ENCODE measurements around the gene NR1D2. TPM values are rescaled to one million over a fixed set of nuclear protein-coding genes. Genes with fewer than 3 reads are reported as not detected.

Gene NR1D2
- total and polyA plus RNA-seq, 2 experiments from 2014 or later = 6.6 to 20.7 TPM

- H3K4me2 ChIP-seq = no peak overlapping the region
- no peaks in the 10 kb centered on the region for H3K9me3 Mint-ChIP-seq
- H3K4me3 ChIP-seq = no peak overlapping the region
- H3K4me3 Mint-ChIP-seq = no peak overlapping the region
- H3K4me1 ChIP-seq (ENCODE audit: insufficient read depth) = peaks cover 9% of the 10 kb centered on the region; the same call in 1 of the 2 replicates
- peaks cover 7% of the 10 kb centered on the region; the same call in 2 of the 3 replicates for H3K4me1 Mint-ChIP-seq
- no peak overlapping the region for H3K27ac Mint-ChIP-seq
- no peaks in the 10 kb centered on the region for H3K36me3 ChIP-seq (ENCODE audit: insufficient read depth)
- peaks cover 4% of the 10 kb centered on the region for H3K27me3 Mint-ChIP-seq (ENCODE audit: insufficient read depth, low read depth, poor library complexity)
- TF ChIP-seq ETS1 (IDR thresholded peaks at IDR 0.05) = no peak
- TF ChIP-seq ZNF462 (CRISPR knock-in tag; IDR thresholded peaks at IDR 0.05) = no peak
- no peak for TF ChIP-seq CREB1 (CRISPR knock-in tag; IDR thresholded peaks at IDR 0.05; ENCODE audit: low read depth)
- no peak for TF ChIP-seq NANOG (IDR thresholded peaks at IDR 0.05; ENCODE audit: borderline replicate concordance)
- no peak for TF ChIP-seq CTCF (conservative IDR thresholded peaks at IDR 0.05; ENCODE audit: low read depth in 2 of 2)
- no peak for TF ChIP-seq REST (IDR thresholded peaks at IDR 0.05; ENCODE audit: unreplicated experiment)
- TF ChIP-seq ZNF331 (CRISPR knock-in tag; IDR thresholded peaks at IDR 0.05; ENCODE audit: low read depth) = no peak
- no peak for TF ChIP-seq POLR2AphosphoS5 (IDR thresholded peaks at IDR 0.05; ENCODE audit: low read depth)
- TF ChIP-seq STAT1 (IDR thresholded peaks at IDR 0.05; ENCODE audit: unreplicated experiment) = no peak
- no peak for TF ChIP-seq EZH2 (IDR thresholded peaks at IDR 0.05; ENCODE audit: low read depth, unreplicated experiment)
- TF ChIP-seq ZNF114 (CRISPR knock-in tag; IDR thresholded peaks at IDR 0.05) = no peak
- no peak for TF ChIP-seq EZH2phosphoT487 (IDR thresholded peaks at IDR 0.05; ENCODE audit: unreplicated experiment)
- no peak for TF ChIP-seq JUNB (IDR thresholded peaks at IDR 0.05; ENCODE audit: unreplicated experiment)
- H2AFZ ChIP-seq = no peak overlapping the region
- DNase-seq (ENCODE audit: low spot score) (no peak), ATAC-seq (no peak)
- no peaks in the 10 kb centered on the region; the same call in 2 of the 3 replicates for H3K36me3 Mint-ChIP-seq (ENCODE audit: low read depth)
- H3F3A ChIP-seq (replicated peaks; ENCODE audit: low read depth) = no peaks in the 10 kb centered on the region
- H4K20me1 ChIP-seq (replicated peaks; ENCODE audit: insufficient read depth) = no peaks in the 10 kb centered on the region
- no peaks in the 10 kb centered on the region for H3K27me3 ChIP-seq (ENCODE audit: insufficient read depth)
- no peaks in the 10 kb centered on the region for H3K79me2 ChIP-seq (replicated peaks; ENCODE audit: insufficient read depth)
- H3K27ac ChIP-seq (ENCODE audit: low read depth) = no peak overlapping the region
- no peaks in the 10 kb centered on the region; the same call in 1 of the 2 replicates for H3K9me2 ChIP-seq (ENCODE audit: insufficient read depth)
Measured at GRCh38 chr3:23991306-23991682, 46.2 kb downstream of the NR1D2 start.
